IMR-90 (cell line): Measurements from ENCODE around the gene MINDY1. TPM values are rescaled to one million over a fixed set of nuclear protein-coding genes. Genes with fewer than 3 reads are reported as not detected.

Source experiments
- ATAC-seq: fragments of 200-7000 bp; cut with Tn5 transposase; 2 replicates; pipeline ENCODE4 v1.9.1; 2020; ENCODE audit warnings: low read depth, mild to moderate bottlenecking, moderate library complexity
- BruUV-seq: library from RNA; stranded (reverse); fragments of 400-500 nt; replicated peaks from 2 replicates; lab custom pipeline; 2021; lab: Mats Ljungman, UMichigan
- CTCF ChIA-PET: fragments of 300-600 bp; formaldehyde crosslinking; extraction: SDS; loops from one replicate; lab custom pipeline; 2021; ENCODE audit warnings: antibody characterized with exemption; lab: Yijun Ruan, JAX
- POLR2A ChIA-PET: fragments of 300-600 bp; sonication (Branson Sonifier 250); formaldehyde crosslinking; loops from one replicate; lab custom pipeline; 2022; ENCODE audit warnings: antibody characterized with exemption; ENCODE audit not compliant: unreplicated experiment; lab: Charles Lee
- DNase-seq: peaks from one replicate; pipeline ENCODE4 v3.0.0; 2013
- H2AFZ ChIP-seq: replicated peaks from 2 replicates; pipeline ENCODE3; 2013; ENCODE audit warnings: low read length, mild to moderate bottlenecking; ENCODE audit not compliant: poor library complexity
- H2AK5ac ChIP-seq: 2 replicates; pipeline ENCODE4 v1.6.1; 2013; ENCODE audit warnings: low read depth, low read length, inconsistent platforms
- H2AK9ac ChIP-seq: replicated peaks from 2 replicates; pipeline ENCODE3; 2013; ENCODE audit warnings: mild to moderate bottlenecking, low read depth, low read length, moderate library complexity; ENCODE audit not compliant: poor library complexity
- H2BK120ac ChIP-seq: 2 replicates; pipeline ENCODE4 v1.6.1; 2013; ENCODE audit warnings: low read depth, low read length, inconsistent platforms
- H2BK15ac ChIP-seq: 3 replicates; pipeline ENCODE4 v1.6.1; 2013; ENCODE audit warnings: low read depth, low read length, inconsistent platforms
- H2BK20ac ChIP-seq: 2 replicates; pipeline ENCODE4 v1.6.1; 2013; ENCODE audit warnings: low read depth, mild to moderate bottlenecking, inconsistent platforms, low read length, moderate library complexity
- H2BK5ac ChIP-seq: 2 replicates; pipeline ENCODE4 v1.6.1; 2013; ENCODE audit warnings: mild to moderate bottlenecking, low read depth, low read length, inconsistent platforms; ENCODE audit not compliant: poor library complexity, severe bottlenecking
- H3K14ac ChIP-seq: replicated peaks from 2 replicates; pipeline ENCODE4 v1.6.1; 2013; ENCODE audit warnings: low read depth, low read length, inconsistent platforms
- H3K18ac ChIP-seq: 2 replicates; pipeline ENCODE4 v1.6.1; 2013; ENCODE audit warnings: low read depth, low read length, control low read depth
- H3K23ac ChIP-seq: 2 replicates; pipeline ENCODE4 v1.6.1; 2013; ENCODE audit warnings: low read depth, low read length, inconsistent platforms
- H3K27ac ChIP-seq: 2 replicates; pipeline ENCODE4 v1.5.1; 2013; ENCODE audit warnings: mild to moderate bottlenecking, control low read depth, low read length; ENCODE audit not compliant: insufficient read depth
- H3K27me3 ChIP-seq: 2 replicates; pipeline ENCODE4 v1.6.1; 2013; ENCODE audit warnings: low read length; ENCODE audit not compliant: control insufficient read depth, insufficient read depth
- H3K36me3 ChIP-seq: 2 replicates; pipeline ENCODE4 v1.6.1; 2013; ENCODE audit warnings: low read length, mixed read lengths; ENCODE audit not compliant: control insufficient read depth, insufficient read depth
- H3K4ac ChIP-seq: 2 replicates; pipeline ENCODE4 v1.6.1; 2013; ENCODE audit warnings: low read depth, low read length, inconsistent platforms
- H3K4me1 ChIP-seq: 2 replicates; pipeline ENCODE4 v1.6.1; 2013; ENCODE audit warnings: low read length, mixed read lengths; ENCODE audit not compliant: control insufficient read depth, insufficient read depth
- H3K4me2 ChIP-seq: 2 replicates; pipeline ENCODE4 v1.6.1; 2013; ENCODE audit warnings: low read depth, mild to moderate bottlenecking, control low read depth, low read length, moderate library complexity
- H3K4me3 ChIP-seq: 2 replicates; pipeline ENCODE4 v1.5.1; 2013; ENCODE audit warnings: low read depth, mild to moderate bottlenecking, control low read depth, low read length, moderate library complexity; ENCODE audit not compliant: insufficient read depth
- H3K56ac ChIP-seq: 2 replicates; pipeline ENCODE4 v1.6.1; 2013; ENCODE audit warnings: low read length, inconsistent platforms; ENCODE audit not compliant: insufficient read depth; ENCODE audit errors: extremely low read depth
- H3K79me1 ChIP-seq, 2 experiments: 2 replicates each; pipeline ENCODE4 v1.6.1; 2013; ENCODE audit warnings: low read length in 2 of 2, inconsistent platforms in 1 of 2, low read depth in 1 of 2
- H3K9ac ChIP-seq: 2 replicates; pipeline ENCODE4 v1.6.1; 2013; ENCODE audit warnings: low read depth, low read length, control low read depth
- H3K9me1 ChIP-seq: 2 replicates; pipeline ENCODE4 v1.6.1; 2013; ENCODE audit warnings: low read length, inconsistent platforms; ENCODE audit not compliant: insufficient read depth
- H3K9me3 ChIP-seq: 2 replicates; pipeline ENCODE4 v1.6.1; 2013; ENCODE audit warnings: low read length; ENCODE audit not compliant: control insufficient read depth, insufficient read depth
- H4K20me1 ChIP-seq: 2 replicates; pipeline ENCODE4 v1.6.1; 2013; ENCODE audit warnings: low read length, inconsistent platforms; ENCODE audit not compliant: insufficient read depth
- H4K5ac ChIP-seq: 2 replicates; pipeline ENCODE4 v1.6.1; 2013; ENCODE audit warnings: mild to moderate bottlenecking, low read depth, low read length, control low read depth
- H4K8ac ChIP-seq, 2 experiments: 2 replicates each; pipeline ENCODE4 v1.6.1; 2013; ENCODE audit warnings: low read depth in 2 of 2, low read length in 2 of 2, control low read depth in 1 of 2, inconsistent platforms in 1 of 2
- H4K91ac ChIP-seq: 2 replicates; pipeline ENCODE4 v1.6.1; 2013; ENCODE audit warnings: low read depth, low read length, inconsistent platforms; ENCODE audit not compliant: insufficient read depth
- CHD1 ChIP-seq: IDR thresholded peaks from 2 replicates; pipeline ENCODE4 v1.6.1; 2012; ENCODE audit warnings: low read depth, low read length, improper control_type of control experiment
- FOS ChIP-seq: fragments of 150-350 bp; IDR thresholded peaks from 2 replicates; pipeline ENCODE4 v1.6.1; 2016; ENCODE audit warnings: low read depth, low read length
- MAFK ChIP-seq: IDR thresholded peaks from 2 replicates; pipeline ENCODE4 v1.6.1; 2012; ENCODE audit warnings: low read depth, low read length, improper control_type of control experiment
- MAZ ChIP-seq: IDR thresholded peaks from 2 replicates; pipeline ENCODE4 v1.6.1; 2012; ENCODE audit warnings: low read depth, mild to moderate bottlenecking, low read length, improper control_type of control experiment, moderate library complexity, borderline replicate concordance
- MXI1 ChIP-seq: IDR thresholded peaks from 2 replicates; pipeline ENCODE4 v1.6.1; 2012; ENCODE audit warnings: low read depth, mild to moderate bottlenecking, low read length, moderate library complexity, borderline replicate concordance
- NFE2L2 ChIP-seq: fragments of 150-350 bp; IDR thresholded peaks from 2 replicates; pipeline ENCODE4 v1.6.1; 2016; ENCODE audit warnings: low read depth, mild to moderate bottlenecking, low read length
- RAD21 ChIP-seq: IDR thresholded peaks from 2 replicates; pipeline ENCODE4 v1.6.1; 2012; ENCODE audit warnings: low read length, improper control_type of control experiment
- RCOR1 ChIP-seq: IDR thresholded peaks from 2 replicates; pipeline ENCODE4 v1.6.1; 2012; ENCODE audit warnings: mild to moderate bottlenecking, low read length, improper control_type of control experiment; ENCODE audit not compliant: insufficient replicate concordance
- SMC3 ChIP-seq: fragments of 150-350 bp; IDR thresholded peaks from 2 replicates; pipeline ENCODE4 v1.6.1; 2016; ENCODE audit warnings: low read depth, mild to moderate bottlenecking, antibody characterized with exemption, low read length, moderate library complexity
- WGBS, 2 experiments: methylation state at CpG; one replicate each; pipeline versions ENCODE4 v1.1.5 to v1.1.7; 2013; ENCODE audit warnings: missing lambda C conversion rate in 2 of 2; ENCODE audit not compliant: insufficient read length in 1 of 2; ENCODE audit errors: extremely low coverage in 2 of 2; 5-methylcytosine and 5-hydroxymethylcytosine counted together
- dilution Hi-C: fragments of 300-500 bp; cut with HindIII; formaldehyde crosslinking; loops from one replicate; pipeline ENCODE4 v1.14.3; 2018; ENCODE audit warnings: low sequenced_read_pairs; ENCODE audit not compliant: unreplicated experiment
- in situ Hi-C: fragments of 300-500 bp; cut with MboI; formaldehyde crosslinking; loops from 3 replicates; pipeline ENCODE4 v1.14.3; 2019; ENCODE audit warnings: low sequenced_read_pairs, inconsistent platforms, mixed read lengths
- intact Hi-C: fragments of 100-400 bp; cut with micrococcal nuclease; formaldehyde crosslinking; loops from 2 replicates; pipeline ENCODE4 v1.10.0; 2022
- polyA plus RNA-seq, 3 experiments: library from polyadenylated mRNA; depleted of rRNA; stranded (reverse); fragments of >200 nt; gene quantifications; 2 replicates each; pipeline ENCODE4 v1.2.3, GENCODE V29; 2012; ENCODE audit warnings: low replicate concordance in 1 of 3
- total RNA-seq: library from RNA; depleted of rRNA; stranded (reverse); fragments of >200 nt; gene quantifications from 2 replicates; pipeline ENCODE4 v1.2.3, GENCODE V29; 2012
- TF ChIP-seq, protein P1 (sequence below): fragments of 150-350 bp; IDR thresholded peaks from 2 replicates; pipeline ENCODE4 v1.6.1; 2017; ENCODE audit warnings: mild to moderate bottlenecking, antibody characterized with exemption, low read length, low read depth
- TF ChIP-seq, protein P2 (sequence below): fragments of 150-350 bp; IDR thresholded peaks from 2 replicates; pipeline ENCODE4 v1.6.1; 2016; ENCODE audit warnings: low read depth, mild to moderate bottlenecking, low read length, moderate library complexity, borderline replicate concordance
- TF ChIP-seq, protein P3 (sequence below): conservative IDR thresholded peaks from 2 replicates; pipeline ENCODE4 v1.5.1; 2012; ENCODE audit warnings: mild to moderate bottlenecking, low read depth, low read length, improper control_type of control experiment

The MINDY1 gene
- total and polyA plus RNA-seq, 2 of the 4 experiments (the other 2 are of a cell fraction), result 6.6 to 7.3 TPM

DNA sequence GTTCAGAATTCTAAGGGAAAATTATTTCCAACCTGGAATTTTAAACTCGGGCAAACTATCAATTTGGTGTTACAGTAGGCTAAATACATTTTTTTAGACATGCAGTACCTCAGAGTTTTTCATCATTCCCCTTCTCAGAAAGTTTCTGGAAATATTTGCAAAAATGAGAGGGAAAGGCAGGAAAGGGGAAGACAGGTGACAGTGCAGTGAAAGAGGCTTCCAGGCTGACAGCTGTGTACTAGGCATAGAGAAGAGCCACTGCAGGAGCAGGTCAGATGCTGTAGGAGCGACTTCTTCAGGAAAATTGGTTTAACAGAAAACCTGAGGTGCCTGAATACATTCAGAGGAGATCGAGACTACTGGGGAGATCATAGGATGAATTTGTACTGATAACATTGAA, 52.0 kb downstream of the MINDY1 start:
- no peak for ATAC-seq
- no CpG with 5 or more reads among the region's 3 CpGs for WGBS, 2 experiments
- no peak overlapping the region for H3K14ac ChIP-seq
- no peak for DNase-seq
- H2AK5ac ChIP-seq, result no peak overlapping the region
- no peak overlapping the region for H3K18ac ChIP-seq
- BruUV-seq, result no TSS peak
- H3K4ac ChIP-seq, result no peak overlapping the region
- in situ Hi-C loops (no loop called here), intact Hi-C loops (no loop called here), dilution Hi-C loops (no loop called here)
- no peaks in the 10 kb centered on the region; a peak in 1 of 4 replicates for H3K79me1 ChIP-seq
- no peak overlapping the region for H3K23ac ChIP-seq
- no peaks in the 10 kb centered on the region for H4K20me1 ChIP-seq
- ChIA-PET POLR2A (no interaction called here), CTCF (interaction anchor here (0.7 kb wide), 1 partner anchor 15 kb away, joined by 3 read pairs; no protein-coding TSS in a partner anchor)
- no peak overlapping the region for H3K9ac ChIP-seq
- H2BK120ac ChIP-seq, result no peak overlapping the region
- H3K56ac ChIP-seq, result no peak overlapping the region
- no peak overlapping the region for H4K91ac ChIP-seq
- no peak overlapping the region for H2BK5ac ChIP-seq
- TF ChIP-seq MXI1, result no peak
- no peak for TF ChIP-seq MAFK
- TF ChIP-seq, protein P1, sequence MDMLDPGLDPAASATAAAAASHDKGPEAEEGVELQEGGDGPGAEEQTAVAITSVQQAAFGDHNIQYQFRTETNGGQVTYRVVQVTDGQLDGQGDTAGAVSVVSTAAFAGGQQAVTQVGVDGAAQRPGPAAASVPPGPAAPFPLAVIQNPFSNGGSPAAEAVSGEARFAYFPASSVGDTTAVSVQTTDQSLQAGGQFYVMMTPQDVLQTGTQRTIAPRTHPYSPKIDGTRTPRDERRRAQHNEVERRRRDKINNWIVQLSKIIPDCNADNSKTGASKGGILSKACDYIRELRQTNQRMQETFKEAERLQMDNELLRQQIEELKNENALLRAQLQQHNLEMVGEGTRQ, result no peak
- TF ChIP-seq MAZ, result no peak
- TF ChIP-seq, protein P2, sequence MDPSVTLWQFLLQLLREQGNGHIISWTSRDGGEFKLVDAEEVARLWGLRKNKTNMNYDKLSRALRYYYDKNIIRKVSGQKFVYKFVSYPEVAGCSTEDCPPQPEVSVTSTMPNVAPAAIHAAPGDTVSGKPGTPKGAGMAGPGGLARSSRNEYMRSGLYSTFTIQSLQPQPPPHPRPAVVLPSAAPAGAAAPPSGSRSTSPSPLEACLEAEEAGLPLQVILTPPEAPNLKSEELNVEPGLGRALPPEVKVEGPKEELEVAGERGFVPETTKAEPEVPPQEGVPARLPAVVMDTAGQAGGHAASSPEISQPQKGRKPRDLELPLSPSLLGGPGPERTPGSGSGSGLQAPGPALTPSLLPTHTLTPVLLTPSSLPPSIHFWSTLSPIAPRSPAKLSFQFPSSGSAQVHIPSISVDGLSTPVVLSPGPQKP, result no peak
- TF ChIP-seq FOS, result no peak
- no peak for TF ChIP-seq CHD1
- no peak for TF ChIP-seq SMC3
- TF ChIP-seq, protein P3, sequence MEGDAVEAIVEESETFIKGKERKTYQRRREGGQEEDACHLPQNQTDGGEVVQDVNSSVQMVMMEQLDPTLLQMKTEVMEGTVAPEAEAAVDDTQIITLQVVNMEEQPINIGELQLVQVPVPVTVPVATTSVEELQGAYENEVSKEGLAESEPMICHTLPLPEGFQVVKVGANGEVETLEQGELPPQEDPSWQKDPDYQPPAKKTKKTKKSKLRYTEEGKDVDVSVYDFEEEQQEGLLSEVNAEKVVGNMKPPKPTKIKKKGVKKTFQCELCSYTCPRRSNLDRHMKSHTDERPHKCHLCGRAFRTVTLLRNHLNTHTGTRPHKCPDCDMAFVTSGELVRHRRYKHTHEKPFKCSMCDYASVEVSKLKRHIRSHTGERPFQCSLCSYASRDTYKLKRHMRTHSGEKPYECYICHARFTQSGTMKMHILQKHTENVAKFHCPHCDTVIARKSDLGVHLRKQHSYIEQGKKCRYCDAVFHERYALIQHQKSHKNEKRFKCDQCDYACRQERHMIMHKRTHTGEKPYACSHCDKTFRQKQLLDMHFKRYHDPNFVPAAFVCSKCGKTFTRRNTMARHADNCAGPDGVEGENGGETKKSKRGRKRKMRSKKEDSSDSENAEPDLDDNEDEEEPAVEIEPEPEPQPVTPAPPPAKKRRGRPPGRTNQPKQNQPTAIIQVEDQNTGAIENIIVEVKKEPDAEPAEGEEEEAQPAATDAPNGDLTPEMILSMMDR, result no peak
- no peak for TF ChIP-seq NFE2L2
- TF ChIP-seq RCOR1, result no peak
- no peak for TF ChIP-seq RAD21
- H3K9me1 ChIP-seq, result no peaks in the 10 kb centered on the region
- no peak overlapping the region for H3K4me2 ChIP-seq
- H3K4me3 ChIP-seq, result no peak overlapping the region
- no peak overlapping the region for H2BK20ac ChIP-seq
- H3K4me1 ChIP-seq, result no peaks in the 10 kb centered on the region
- no peak overlapping the region for H3K27ac ChIP-seq
- H3K9me3 ChIP-seq, result no peaks in the 10 kb centered on the region
- H2AFZ ChIP-seq, result no peak overlapping the region
- no peak overlapping the region for H2AK9ac ChIP-seq
- no peak overlapping the region for H4K8ac ChIP-seq
- H3K27me3 ChIP-seq, result no peaks in the 10 kb centered on the region
- peaks cover 48% of the 10 kb centered on the region for H3K36me3 ChIP-seq
- no peak overlapping the region for H4K5ac ChIP-seq
- no peak overlapping the region for H2BK15ac ChIP-seq
